ENCODE data around the gene ZNF787.

DNA sequence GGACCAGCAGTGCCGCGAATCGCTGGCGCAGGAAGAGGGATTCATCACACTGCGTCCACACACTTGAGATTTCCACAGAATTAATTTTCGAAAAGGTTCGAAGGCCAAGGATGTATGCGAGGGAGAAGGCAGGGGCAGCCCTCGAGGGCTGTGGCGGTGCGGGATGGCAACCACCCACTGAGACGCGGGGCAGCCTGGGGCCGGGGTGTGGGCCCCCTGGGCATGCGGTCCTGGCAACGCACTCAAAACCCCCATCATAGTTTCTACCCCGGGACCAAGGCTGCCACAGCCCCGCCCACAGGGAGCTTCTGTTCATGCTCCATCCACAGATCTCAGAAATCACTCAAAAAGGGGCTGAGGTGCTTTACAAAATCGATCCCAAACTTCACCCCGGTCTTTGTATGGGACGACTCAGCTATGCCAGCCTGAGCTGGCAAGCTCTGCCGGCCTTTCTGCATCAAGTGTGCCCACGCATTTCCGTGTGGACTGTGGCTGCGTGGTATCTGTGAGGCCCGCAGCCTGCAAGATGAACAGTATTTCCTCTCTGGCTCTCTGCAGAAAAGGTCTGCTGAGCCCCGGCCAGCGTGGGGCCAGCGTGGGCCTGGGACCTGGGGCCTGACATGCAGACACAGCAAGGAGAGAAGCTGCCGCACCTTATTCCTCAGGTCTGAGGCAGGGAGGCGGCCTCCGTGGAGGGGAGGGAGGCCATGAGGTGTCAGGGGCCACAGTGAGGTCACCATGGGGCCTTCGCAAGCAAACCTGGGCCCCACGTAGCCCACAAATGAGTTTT is 19.2 kb downstream of the ZNF787 start:
- TF ChIP-seq RFX5 (IDR thresholded peaks at IDR 0.05) (no peak), CTCF (IDR thresholded peaks at IDR 0.05) (no peak), MAFK (IDR thresholded peaks at IDR 0.05; ENCODE audit: partially characterized antibody) (no peak), ZSCAN20 (CRISPR knock-in tag; IDR thresholded peaks at IDR 0.05) (no peak), CEBPB (IDR thresholded peaks at IDR 0.05) (no peak), POLR2A (IDR thresholded peaks at IDR 0.05; ENCODE audit: low read length) (no peak), HDAC2 (IDR thresholded peaks at IDR 0.05) (no peak)

Measured in A549 (cell line).